GM21737 (cell line): ENCODE measurements around the gene ZNF217.
"Not testable (repeated sequence)": the region's sequence is repeated elsewhere in the genome, so short reads cannot be mapped to it uniquely, and the experiment has no call there.

ENCODE experiments used
- ATAC-seq: cut with Tn5 transposase; IDR thresholded peaks from one replicate; pipeline ENCODE4 v1.9.1; 2021; ENCODE audit warnings: mild to moderate bottlenecking, moderate library complexity; ENCODE audit not compliant: unreplicated experiment

ZNF217 gene

DNA sequence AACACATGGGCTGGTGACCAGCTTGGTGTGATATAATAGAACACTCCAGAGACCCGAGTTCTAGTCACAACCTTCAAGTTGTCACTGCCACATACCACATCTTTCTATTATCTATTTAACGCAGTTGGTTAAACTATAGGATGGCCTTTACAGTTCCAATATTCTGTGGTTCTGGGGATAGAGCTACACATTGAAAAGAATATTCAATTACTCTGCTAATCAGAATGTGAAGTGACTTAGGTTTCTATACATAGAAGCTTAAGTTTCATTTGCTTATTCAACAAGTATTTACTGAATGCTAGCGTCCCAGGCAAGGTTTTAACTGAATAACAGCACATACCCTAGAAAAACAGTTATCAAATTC is 9.1 kb downstream of the ZNF217 start:
- not testable (repeated sequence) for ATAC-seq

- ATAC-seq = not testable (repeated sequence)
Observed at GRCh38 chr20:53583660-53584549, 9.7 kb downstream of the ZNF217 start.

- no peak for ATAC-seq
Observed at GRCh38 chr20:53582574-53583351, 10.9 kb downstream of the ZNF217 start.

GRCh38 chr20:53582251-53582570 is 11.4 kb downstream of the ZNF217 start:
- ATAC-seq = no peak

GRCh38 chr20:53581444-53582250 is 12.0 kb downstream of the ZNF217 start:
- ATAC-seq = no peak

GRCh38 chr20:53580376-53581111 is 13.1 kb downstream of the ZNF217 start:
- no peak for ATAC-seq

GRCh38 chr20:53579581-53580375 is 13.9 kb downstream of the ZNF217 start:
- no peak for ATAC-seq

DNA sequence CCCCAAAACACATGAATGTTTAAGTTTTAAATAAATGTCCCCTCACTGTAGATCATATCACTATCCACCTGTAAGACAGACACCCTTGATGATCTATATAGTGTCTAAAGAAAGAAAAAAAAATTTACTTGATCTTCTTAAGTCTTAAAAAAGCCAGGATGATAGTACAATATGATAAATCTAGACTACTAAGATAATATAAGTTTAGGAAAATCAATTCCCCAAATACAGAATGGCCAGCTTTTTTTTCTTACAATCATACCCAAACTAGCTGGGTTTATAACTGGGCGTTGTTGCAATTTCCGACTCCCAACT is 14.4 kb downstream of the ZNF217 start:
- ATAC-seq = no peak

GRCh38 chr20:53578492-53579222 is 15.0 kb downstream of the ZNF217 start:
- no peak for ATAC-seq

GRCh38 chr20:53576586-53577318 is 16.9 kb downstream of the ZNF217 start:
- ATAC-seq = no peak

DNA sequence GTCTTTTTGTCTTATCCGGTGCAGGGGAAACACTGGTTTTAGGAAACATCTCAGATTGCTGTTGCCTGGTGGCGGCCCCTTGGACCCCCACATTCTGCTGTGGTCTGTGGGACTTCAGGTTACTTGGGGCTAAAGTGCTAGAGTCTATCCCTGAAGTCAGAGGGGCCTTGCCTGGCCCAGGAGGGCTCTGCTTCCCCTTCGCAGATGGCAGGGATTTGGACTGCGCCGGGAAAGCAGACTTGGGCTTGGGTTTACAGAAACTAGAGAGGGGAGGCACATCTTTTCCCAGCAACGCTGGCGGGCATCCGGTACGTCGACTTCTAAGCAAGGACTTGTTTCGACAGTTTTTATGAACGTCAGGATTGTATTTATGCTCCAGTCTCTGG is 17.5 kb downstream of the ZNF217 start:
- ATAC-seq = no peak

- no peak for ATAC-seq
Observed at GRCh38 chr20:53575481-53576194, 18.0 kb downstream of the ZNF217 start.

DNA sequence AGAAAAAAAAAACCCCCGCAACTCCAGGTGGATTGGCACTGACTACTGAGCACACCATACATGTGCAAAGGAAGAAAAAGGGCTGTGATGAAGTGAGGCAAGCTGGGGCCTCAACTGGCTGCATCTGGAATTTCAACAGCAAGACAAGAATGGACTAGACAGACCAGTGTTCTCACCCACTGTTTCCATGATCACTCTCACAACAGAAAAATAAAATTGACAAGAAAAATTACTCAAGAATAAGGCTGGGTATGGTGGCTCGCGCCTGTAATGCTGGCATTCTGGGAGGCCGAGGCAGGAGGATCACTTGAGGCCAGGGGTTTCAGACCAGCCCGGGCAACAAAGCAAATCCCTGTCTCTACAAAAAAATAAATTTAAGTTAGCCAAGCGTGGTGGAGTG is 18.8 kb downstream of the ZNF217 start:
- no peak for ATAC-seq

DNA sequence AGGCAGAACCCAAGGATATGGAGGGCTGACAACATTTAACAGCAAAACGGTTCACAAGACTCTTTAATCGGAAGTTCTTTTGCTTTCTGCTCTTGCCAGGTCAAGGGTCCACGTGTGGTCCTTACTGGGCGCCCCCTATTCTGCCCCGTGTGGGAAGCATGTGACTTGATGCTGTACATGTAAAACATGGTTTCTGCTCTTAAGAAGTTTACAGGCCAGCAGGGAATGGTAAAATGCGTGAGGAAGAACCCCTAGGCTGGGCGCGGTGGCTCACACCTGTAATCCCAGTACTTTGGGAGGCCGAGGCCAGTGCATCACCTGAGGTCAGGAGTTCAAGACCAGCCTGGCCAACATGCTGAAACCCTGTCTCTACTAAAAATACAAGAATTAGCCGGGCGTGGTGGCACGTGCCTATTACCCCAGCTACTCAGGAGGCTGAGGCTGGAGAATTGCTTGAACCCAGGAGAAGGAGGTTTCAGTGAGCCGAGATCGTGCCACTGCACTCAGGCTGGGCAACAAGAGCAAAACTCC is 19.3 kb downstream of the ZNF217 start:
- ATAC-seq = no peak

- no peak for ATAC-seq
Observed at GRCh38 chr20:53571555-53572286, 21.9 kb downstream of the ZNF217 start.

- ATAC-seq = no peak
Observed at GRCh38 chr20:53570446-53571276, 23.0 kb downstream of the ZNF217 start.
